Measurements from ENCODE around the gene CLNK.

DNA sequence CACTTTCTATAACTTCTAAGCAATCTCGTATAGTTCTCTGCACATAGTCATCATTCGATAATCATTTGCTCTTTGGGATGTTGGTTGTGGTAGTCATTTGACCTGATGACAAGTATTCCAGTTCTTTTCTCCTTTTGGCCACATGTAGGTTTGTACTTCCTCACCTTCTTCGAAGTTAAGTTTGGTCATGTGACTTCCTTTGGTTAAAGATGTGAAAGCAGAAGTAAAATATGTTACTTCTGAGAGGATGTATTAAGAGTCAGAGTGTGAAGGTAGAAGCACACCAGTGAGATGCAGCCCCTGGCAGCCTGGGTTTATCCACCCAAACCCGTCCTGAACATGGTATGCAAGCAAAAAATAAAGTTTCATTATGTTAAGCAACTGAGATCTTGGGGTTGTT, 178.5 kb downstream of the CLNK start:
- TF ChIP-seq EZH2 (IDR thresholded peaks at IDR 0.05; ENCODE audit: insufficient read depth, poor library complexity, severe bottlenecking) (no peak), EZH2phosphoT487 (IDR thresholded peaks at IDR 0.05; ENCODE audit: insufficient read depth, low read depth) (no peak)

Measured in GM23248 (cell line).